Activated T-helper 1 cell treated with anti-CD3 and anti-CD28 coated beads, Interleukin-12 subunit alpha, Interleukin-12 subunit beta, Interleukin-2, Interleukin-4 antibody, amounts not matched to agents 30 ng/mL and 10 ng/mL and 1 ng/mL, durations not matched to agents 14 hours and 24 hours and 36 hours (primary cell): ENCODE results near the gene ME1. TPM values are rescaled to one million over a fixed set of nuclear protein-coding genes. Genes with fewer than 3 reads are reported as not detected.

Source experiments
- DNase-seq: peaks from one replicate; pipeline ENCODE4 v3.0.0; 2021; ENCODE audit warnings: low spot score
- H3K27ac Mint-ChIP-seq: one replicate; pipeline ENCODE4 v1.8.0; 2021; ENCODE audit warnings: mild to moderate bottlenecking, mixed read lengths
- H3K27me3 Mint-ChIP-seq: one replicate; pipeline ENCODE4 v1.8.0; 2022; ENCODE audit warnings: mild to moderate bottlenecking, moderate library complexity, mixed read lengths; ENCODE audit not compliant: insufficient read depth
- H3K36me3 Mint-ChIP-seq: one replicate; pipeline ENCODE4 v1.8.0; 2021; ENCODE audit warnings: low read depth, mixed read lengths
- H3K4me1 Mint-ChIP-seq: one replicate; pipeline ENCODE4 v1.8.0; 2021; ENCODE audit warnings: low read depth, mixed read lengths
- H3K4me3 Mint-ChIP-seq: one replicate; pipeline ENCODE4 v1.8.0; 2021; ENCODE audit warnings: mild to moderate bottlenecking, moderate library complexity, mixed read lengths
- H3K9me3 Mint-ChIP-seq: one replicate; pipeline ENCODE4 v1.8.0; 2021; ENCODE audit warnings: mixed read lengths
- intact Hi-C: fragments of 100-400 bp; cut with micrococcal nuclease; formaldehyde crosslinking; loops from one replicate; pipeline ENCODE4 v1.15.1; 2024
- total RNA-seq: library from RNA; stranded (reverse); gene quantifications from 2 replicates; pipeline ENCODE4 v1.2.3, GENCODE V29; 2022

ME1 gene
- total RNA-seq, 1 donor from 2014 or later: not detected

DNA sequence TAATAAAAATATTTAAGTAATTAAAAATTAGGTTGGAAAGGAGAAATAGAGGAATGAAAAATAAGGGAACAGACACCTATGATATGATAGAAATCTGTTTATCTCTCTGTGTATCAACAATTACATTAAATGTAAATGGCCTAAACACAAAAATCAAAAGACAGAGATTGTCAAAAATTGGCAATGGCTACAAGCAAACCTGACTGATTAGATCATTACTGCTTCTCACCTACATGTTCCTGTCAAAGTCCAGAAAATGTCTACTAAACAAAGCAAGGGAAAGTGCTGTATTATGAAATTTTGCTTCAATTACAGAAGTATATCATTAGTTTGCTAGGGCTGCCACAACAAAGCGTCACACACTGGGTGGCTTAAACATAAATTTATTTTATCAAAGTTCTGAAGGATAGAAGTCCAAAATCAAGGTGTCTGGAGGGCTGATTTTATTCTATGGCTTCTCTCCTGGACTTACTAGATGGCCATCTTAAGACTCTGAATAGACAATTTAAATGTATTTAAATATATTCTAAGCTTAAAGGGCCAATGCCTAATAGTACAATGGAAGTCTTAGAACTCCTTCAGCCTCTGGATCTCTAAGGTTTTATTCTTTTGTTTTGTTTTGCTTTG, 6.3 kb downstream of the ME1 start:
- Mint-ChIP-seq H3K4me1 (no peaks in the 10 kb centered on the region), H3K9me3 (peaks cover 8% of the 10 kb centered on the region), H3K36me3 (no peaks in the 10 kb centered on the region), H3K27ac (no peak overlapping the region), H3K27me3 (peaks cover 3% of the 10 kb centered on the region), H3K4me3 (no peak overlapping the region)
- no peak for DNase-seq
- intact Hi-C loops: no loop called here

DNA sequence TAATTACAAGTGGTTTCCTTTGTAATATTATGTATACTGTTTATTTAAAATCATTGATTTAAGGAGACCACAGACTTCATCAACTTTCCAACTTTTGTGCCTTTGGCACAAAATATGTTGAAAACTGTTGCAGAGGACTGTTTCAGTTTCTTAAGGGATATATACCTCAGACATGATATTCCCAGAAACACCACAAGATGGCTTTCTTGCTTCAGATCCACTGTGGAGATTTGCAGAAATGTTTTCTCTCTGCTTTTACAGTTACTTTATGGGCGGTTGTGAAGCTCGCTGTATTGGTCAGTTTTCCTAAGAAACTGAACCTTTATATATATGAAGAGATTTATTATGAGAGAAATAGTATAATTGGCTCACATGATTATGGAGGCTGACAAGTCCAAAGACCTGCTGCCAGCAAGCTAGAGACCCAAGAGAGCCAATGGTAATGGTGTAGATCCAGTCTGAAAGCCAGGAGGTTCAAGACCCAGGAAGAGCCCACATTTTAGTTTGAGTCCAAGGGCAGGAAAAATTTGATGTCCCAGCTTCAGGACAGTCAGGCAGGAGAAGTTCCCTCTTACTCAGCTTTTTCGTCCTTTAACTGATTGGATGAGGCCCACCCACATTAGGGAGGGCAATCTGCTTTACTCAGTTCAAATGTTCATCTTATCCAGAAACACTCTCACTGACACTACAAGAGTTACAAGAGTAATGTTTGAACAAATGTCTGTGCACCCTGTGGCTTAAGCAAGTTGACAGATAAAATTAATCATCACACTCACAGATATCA, 12.8 kb downstream of the ME1 start:
- intact Hi-C loops: loop anchor here (2.0 kb wide), 1 partner anchor 97 kb away; no protein-coding TSS in a partner anchor
- Mint-ChIP-seq H3K4me1 (no peaks in the 10 kb centered on the region), H3K4me3 (no peak overlapping the region), H3K36me3 (no peaks in the 10 kb centered on the region), H3K27ac (no peak overlapping the region), H3K27me3 (no peaks in the 10 kb centered on the region), H3K9me3 (peaks cover 5% of the 10 kb centered on the region)
- no peak for DNase-seq

DNA sequence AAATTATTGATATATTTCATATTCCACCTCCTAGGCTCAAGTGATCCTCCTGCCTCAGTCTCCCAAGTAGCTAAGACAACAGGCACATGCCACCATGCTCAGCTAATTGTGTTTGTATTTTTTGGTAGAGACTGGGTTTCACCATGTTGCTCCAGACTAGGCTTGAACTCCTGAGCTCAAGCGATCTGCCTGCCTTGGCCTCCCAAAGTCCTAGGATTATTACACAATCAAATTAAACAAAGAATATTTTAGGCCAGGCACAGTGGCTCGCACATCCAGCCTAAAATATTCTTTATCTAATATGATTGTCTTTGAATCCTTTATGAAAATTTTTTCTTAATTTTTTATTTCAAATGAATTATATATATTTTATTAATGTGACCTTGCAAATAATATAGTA, 17.8 kb downstream of the ME1 start:
- no peaks in the 10 kb centered on the region for H3K27me3 Mint-ChIP-seq
- H3K4me3 Mint-ChIP-seq: no peak overlapping the region
- no peak for DNase-seq
- no peak overlapping the region for H3K27ac Mint-ChIP-seq
- H3K9me3 Mint-ChIP-seq: no peaks in the 10 kb centered on the region
- no peaks in the 10 kb centered on the region for H3K4me1 Mint-ChIP-seq
- intact Hi-C loops: no loop called here
- no peaks in the 10 kb centered on the region for H3K36me3 Mint-ChIP-seq

DNA sequence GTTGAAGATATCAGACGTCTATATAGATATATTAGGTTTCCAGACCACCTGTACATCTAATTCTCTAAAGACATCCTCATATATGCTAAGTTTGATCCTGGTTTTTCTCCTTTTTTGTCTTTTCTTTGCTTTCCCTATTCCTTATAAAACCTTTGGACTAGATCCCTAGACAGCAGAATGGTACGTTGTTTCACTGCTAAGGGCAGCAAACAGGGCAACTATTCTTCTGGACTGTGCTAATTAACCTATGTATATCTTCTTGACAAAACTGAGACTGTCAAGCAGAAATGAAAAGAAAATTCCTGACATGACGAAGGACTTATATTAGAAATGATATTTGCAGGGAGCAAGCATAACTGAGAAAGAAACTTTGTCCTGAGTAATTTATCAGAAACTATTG, 19.1 kb downstream of the ME1 start:
- Mint-ChIP-seq H3K27ac (no peak overlapping the region), H3K27me3 (no peaks in the 10 kb centered on the region), H3K4me1 (no peaks in the 10 kb centered on the region), H3K9me3 (no peaks in the 10 kb centered on the region), H3K4me3 (no peak overlapping the region), H3K36me3 (no peaks in the 10 kb centered on the region)
- no peak for DNase-seq
- intact Hi-C loops: no loop called here

DNA sequence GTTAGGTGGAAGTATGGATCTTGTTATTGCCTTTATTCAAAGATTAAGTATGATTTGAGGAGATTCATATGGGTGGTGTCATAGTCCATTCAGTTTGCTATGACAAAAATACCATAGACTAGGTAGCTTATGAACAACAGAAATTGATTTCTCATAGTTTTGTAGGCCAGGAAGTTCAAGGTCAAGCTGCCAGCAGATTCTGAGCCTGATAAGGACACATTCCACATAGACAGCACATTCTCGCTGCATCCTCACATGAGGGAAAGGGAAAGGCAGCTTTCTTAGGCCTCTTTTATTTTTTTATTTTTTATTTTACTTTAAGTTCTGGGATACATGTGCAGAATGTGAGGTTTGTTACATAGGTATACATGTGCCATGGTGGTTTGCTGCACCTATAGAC, 27.7 kb downstream of the ME1 start:
- Mint-ChIP-seq H3K36me3 (no peaks in the 10 kb centered on the region), H3K27me3 (no peaks in the 10 kb centered on the region)

DNA sequence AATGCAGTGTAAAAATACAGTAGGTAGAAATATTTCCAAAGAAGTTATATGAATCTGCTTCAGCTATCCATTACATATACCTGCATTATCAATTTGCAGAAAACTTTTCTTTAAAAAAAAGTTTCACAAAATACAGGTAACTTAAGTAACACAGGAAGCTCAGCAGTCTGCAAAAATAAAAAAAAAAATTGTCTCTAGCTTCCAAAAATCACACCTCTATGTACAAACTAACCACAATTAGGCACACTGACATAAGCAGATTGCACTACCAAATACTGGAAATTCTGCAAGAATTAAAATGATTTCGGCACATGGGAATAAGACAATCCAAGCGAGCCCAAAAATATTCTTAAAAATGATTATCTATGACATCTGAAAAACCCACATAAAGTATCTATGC, 41.2 kb downstream of the ME1 start:
- Mint-ChIP-seq H3K4me1 (no peaks in the 10 kb centered on the region), H3K4me3 (no peak overlapping the region), H3K36me3 (no peaks in the 10 kb centered on the region), H3K27ac (no peak overlapping the region), H3K27me3 (peaks cover 2% of the 10 kb centered on the region), H3K9me3 (no peaks in the 10 kb centered on the region)
- DNase-seq: no peak
- intact Hi-C loops: no loop called here

More for the DNA sequence above, 27.7 kb downstream of the ME1 start:
- Mint-ChIP-seq H3K9me3 (no peaks in the 10 kb centered on the region), H3K4me3 (no peak overlapping the region), H3K4me1 (no peaks in the 10 kb centered on the region), H3K27ac (no peak overlapping the region)
- DNase-seq: no peak
- intact Hi-C loops: no loop called here

DNA sequence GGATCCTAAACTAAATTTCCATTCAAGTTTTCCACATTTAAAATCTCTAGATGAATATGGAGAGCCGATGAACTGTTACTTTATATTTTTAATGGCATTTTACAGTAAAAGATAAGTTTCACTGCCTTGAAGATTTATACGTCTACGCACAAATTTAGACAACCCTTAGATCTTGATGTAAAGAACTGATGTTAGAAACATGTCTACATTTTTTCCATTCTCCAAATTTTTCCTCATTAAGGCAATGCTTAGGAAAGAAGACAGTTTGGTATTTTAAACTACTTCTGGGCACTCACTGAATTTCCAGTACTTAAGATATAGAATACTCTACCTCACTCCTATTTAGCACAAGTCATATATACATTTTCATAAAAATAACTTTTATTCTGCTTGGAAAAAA, 45.4 kb downstream of the ME1 start:
- peaks cover 2% of the 10 kb centered on the region for H3K27me3 Mint-ChIP-seq
- H3K27ac Mint-ChIP-seq: no peak overlapping the region
- DNase-seq: no peak
- H3K4me3 Mint-ChIP-seq: no peak overlapping the region
- H3K9me3 Mint-ChIP-seq: no peaks in the 10 kb centered on the region
- H3K4me1 Mint-ChIP-seq: no peaks in the 10 kb centered on the region
- H3K36me3 Mint-ChIP-seq: no peaks in the 10 kb centered on the region
- intact Hi-C loops: no loop called here

DNA sequence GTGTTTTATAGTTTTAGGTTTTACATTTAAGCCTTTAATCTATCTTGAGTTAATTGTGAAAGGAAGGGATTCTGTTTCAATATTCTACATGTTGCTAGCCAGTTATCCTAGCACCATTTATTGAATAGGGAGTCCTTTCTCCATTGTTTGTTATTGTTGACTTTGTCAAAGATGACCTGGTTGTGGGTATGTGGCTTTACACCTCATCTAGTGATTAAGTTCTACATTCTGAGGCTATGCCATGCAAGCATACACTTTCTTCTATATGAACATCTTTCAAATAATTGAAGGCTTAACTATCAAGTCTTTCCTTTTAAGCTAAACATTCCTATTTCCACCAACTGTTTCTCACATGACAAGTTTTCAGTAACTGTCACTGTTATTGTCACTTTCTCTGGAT, 46.1 kb downstream of the ME1 start:
- H3K4me1 Mint-ChIP-seq: no peaks in the 10 kb centered on the region
- no peak overlapping the region for H3K27ac Mint-ChIP-seq
- no peak for DNase-seq
- H3K36me3 Mint-ChIP-seq: no peaks in the 10 kb centered on the region
- no peak overlapping the region for H3K4me3 Mint-ChIP-seq
- intact Hi-C loops: no loop called here
- no peaks in the 10 kb centered on the region for H3K9me3 Mint-ChIP-seq
- no peaks in the 10 kb centered on the region for H3K27me3 Mint-ChIP-seq

DNA sequence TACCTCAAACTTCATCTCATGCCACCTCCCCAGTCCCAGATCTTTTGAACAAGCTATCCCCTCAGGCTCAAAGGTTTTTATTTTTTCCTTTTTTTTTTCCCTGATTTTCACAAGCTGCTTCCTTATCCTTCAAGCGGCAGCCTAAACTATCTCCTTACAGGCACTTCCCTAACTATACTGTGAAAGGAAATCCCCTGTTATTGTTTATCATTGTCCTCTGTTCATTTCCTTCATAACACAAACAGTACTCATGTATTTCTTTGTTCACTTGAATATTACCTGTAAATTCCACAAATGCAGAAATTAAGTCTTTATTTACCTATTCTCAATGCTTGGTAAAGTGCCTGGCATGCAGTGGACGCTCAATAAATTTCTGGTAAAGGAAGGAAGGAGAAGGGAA, 48.9 kb downstream of the ME1 start:
- Mint-ChIP-seq H3K27me3 (no peaks in the 10 kb centered on the region), H3K4me1 (no peaks in the 10 kb centered on the region), H3K27ac (no peak overlapping the region), H3K36me3 (no peaks in the 10 kb centered on the region), H3K4me3 (no peak overlapping the region), H3K9me3 (no peaks in the 10 kb centered on the region)
- DNase-seq: no peak
- intact Hi-C loops: no loop called here

DNA sequence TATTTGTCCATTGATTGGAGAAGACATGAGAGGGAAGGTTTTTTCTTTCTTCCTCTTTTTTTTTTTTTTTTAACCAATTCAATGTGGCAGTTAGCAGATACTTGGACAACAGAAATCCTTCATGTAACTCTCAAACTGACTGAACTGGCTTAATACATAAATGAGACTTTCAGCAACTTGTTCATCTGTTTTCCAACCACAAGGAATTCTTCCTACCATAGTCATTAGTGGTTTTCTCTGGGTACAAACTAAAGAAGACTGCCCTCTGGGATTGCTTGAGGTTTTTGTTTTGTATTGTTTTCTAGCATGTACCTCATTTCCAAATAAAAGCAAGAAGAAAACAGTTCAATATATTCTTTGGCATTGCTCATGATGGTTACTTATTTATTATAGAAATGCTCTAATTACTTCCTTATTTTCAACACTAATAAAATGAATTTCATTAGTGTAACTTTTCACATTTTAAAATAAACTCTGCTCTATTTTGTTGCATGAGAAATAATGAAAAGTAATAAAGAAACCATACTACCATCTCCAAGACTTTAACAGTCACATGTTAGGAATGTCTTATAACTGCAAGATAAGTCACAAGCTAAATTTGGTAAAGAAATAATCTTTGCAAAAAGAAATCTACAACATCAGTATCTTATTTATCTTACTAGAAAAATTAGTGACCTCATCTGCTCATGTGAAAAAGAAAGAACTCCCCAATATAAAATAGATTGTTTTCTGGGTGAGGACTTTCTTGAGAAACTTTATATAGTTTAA, 52.0 kb downstream of the ME1 start:
- H3K4me3 Mint-ChIP-seq: no peak overlapping the region
- intact Hi-C loops: no loop called here
- DNase-seq: no peak
- H3K9me3 Mint-ChIP-seq: no peaks in the 10 kb centered on the region
- H3K4me1 Mint-ChIP-seq: no peaks in the 10 kb centered on the region
- no peaks in the 10 kb centered on the region for H3K27me3 Mint-ChIP-seq
- H3K36me3 Mint-ChIP-seq: no peaks in the 10 kb centered on the region
- H3K27ac Mint-ChIP-seq: no peak overlapping the region

DNA sequence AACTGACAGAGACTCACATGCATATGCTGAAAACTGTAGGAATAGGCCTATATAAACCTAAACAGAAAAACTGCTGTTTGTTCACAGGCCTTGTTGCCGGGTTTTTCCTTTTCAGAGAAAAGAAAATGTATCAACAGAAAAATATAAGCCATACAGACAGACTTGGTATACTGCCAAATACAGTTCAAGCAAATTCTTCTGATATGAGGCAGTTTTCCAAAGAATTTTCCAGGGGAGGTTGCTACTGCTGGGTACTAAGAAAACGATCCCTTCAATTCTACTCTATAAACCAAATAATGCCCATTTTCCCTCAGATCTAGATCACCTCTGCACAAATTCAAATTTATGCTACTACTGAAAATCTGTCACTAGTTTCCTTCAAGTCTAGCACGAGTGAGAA, 59.4 kb downstream of the ME1 start:
- no peak for DNase-seq
- Mint-ChIP-seq H3K27ac (no peak overlapping the region), H3K4me3 (no peak overlapping the region), H3K9me3 (no peaks in the 10 kb centered on the region), H3K4me1 (no peaks in the 10 kb centered on the region), H3K36me3 (no peaks in the 10 kb centered on the region), H3K27me3 (no peaks in the 10 kb centered on the region)
- intact Hi-C loops: no loop called here

DNA sequence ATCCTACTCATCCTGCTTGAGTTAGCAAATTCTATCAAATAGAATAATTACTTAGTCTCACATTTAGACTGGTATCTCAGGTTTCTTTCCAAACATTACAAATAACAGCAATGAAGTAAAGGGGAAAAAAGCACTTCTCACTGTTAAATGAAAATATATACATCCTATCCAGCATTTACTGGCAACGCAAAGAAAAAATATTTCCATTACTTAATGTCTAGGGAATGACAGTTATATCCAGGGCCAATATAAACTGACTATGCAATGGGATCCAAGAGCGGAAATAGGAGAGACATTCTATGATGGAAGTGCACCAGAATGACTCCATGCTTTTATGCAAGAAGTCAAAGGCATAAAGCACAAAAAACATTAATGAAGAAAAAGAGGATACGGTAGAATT, 60.3 kb downstream of the ME1 start:
- Mint-ChIP-seq H3K4me1 (no peaks in the 10 kb centered on the region), H3K9me3 (no peaks in the 10 kb centered on the region), H3K4me3 (no peak overlapping the region), H3K27ac (no peak overlapping the region), H3K27me3 (no peaks in the 10 kb centered on the region), H3K36me3 (no peaks in the 10 kb centered on the region)
- intact Hi-C loops: no loop called here
- DNase-seq: no peak

DNA sequence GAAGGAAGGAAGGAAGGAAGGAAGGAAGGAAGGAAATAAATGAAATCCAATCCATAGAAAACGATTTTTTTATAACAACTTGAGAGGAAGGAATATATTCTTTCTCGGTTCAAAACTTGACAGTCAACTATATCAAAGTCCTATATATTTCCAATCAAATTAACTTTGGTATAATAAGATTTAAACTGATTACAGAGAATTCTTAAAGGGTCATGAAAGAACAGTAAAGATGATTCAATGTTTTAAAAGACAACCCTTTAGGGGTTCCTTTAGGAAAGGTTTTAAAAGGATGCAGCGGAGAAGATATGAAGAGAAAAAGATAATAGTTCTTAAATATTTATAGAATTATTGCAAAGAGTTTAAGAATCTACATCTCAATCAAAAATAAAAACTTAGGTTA, 61.2 kb downstream of the ME1 start:
- DNase-seq: no peak
- no peak overlapping the region for H3K27ac Mint-ChIP-seq
- H3K27me3 Mint-ChIP-seq: no peaks in the 10 kb centered on the region
- no peaks in the 10 kb centered on the region for H3K9me3 Mint-ChIP-seq
- no peaks in the 10 kb centered on the region for H3K4me1 Mint-ChIP-seq
- no peak overlapping the region for H3K4me3 Mint-ChIP-seq
- H3K36me3 Mint-ChIP-seq: no peaks in the 10 kb centered on the region
- intact Hi-C loops: no loop called here
